SK-N-SH (cell line): Measurements from ENCODE around the gene BMAL1.

Source experiments
- CTCF ChIP-seq: fragments of 200-600 bp; sonication (generic); IDR thresholded peaks from 2 replicates; pipeline ENCODE4 v1.6.1; 2017; ENCODE audit warnings: antibody characterized with exemption, mild to moderate bottlenecking, moderate library complexity
- GATA2 ChIP-seq: sonication (generic); formaldehyde crosslinking; IDR thresholded peaks from 2 replicates; pipeline ENCODE4 v1.5.0; 2020; ENCODE audit warnings: mild to moderate bottlenecking, missing genetic modification reagents
- MAX ChIP-seq: IDR thresholded peaks from 2 replicates; pipeline ENCODE4 v1.4.0; 2012; ENCODE audit warnings: low read depth
- PBX3 ChIP-seq: IDR thresholded peaks from 2 replicates; pipeline ENCODE4; 2012
- POLR2AphosphoS5 ChIP-seq: IDR thresholded peaks from 2 replicates; pipeline ENCODE4 v1.6.1; 2012; ENCODE audit warnings: low read depth, low read length
- RAD21 ChIP-seq: IDR thresholded peaks from 2 replicates; pipeline ENCODE4 v1.6.1; 2012; ENCODE audit warnings: mild to moderate bottlenecking, low read length
- REST ChIP-seq: IDR thresholded peaks from 2 replicates; pipeline ENCODE4 v1.6.1; 2012; ENCODE audit warnings: mild to moderate bottlenecking, low read depth, low read length, moderate library complexity
- RFX5 ChIP-seq: IDR thresholded peaks from 2 replicates; pipeline ENCODE4 v1.6.1; 2012; ENCODE audit warnings: mild to moderate bottlenecking, improper control_type of control experiment, low read length
- SIN3A ChIP-seq: IDR thresholded peaks from 2 replicates; pipeline ENCODE4 v1.6.1; 2012; ENCODE audit warnings: low read depth, mild to moderate bottlenecking, low read length, moderate library complexity, borderline replicate concordance
- SMC3 ChIP-seq: IDR thresholded peaks from 2 replicates; pipeline ENCODE4 v1.6.1; 2012; ENCODE audit warnings: low read depth, low read length, improper control_type of control experiment
- TCF12 ChIP-seq: IDR thresholded peaks from 2 replicates; pipeline ENCODE4 v1.4.0; 2012
- YY1 ChIP-seq: IDR thresholded peaks from 2 replicates; pipeline ENCODE4 v1.4.0; 2012; ENCODE audit warnings: low read depth, mild to moderate bottlenecking

GRCh38 chr11:13373216-13373615 lies 95.6 kb downstream of the BMAL1 start:
- no peak for TF ChIP-seq CTCF
- TF ChIP-seq RAD21: no peak
- no peak for TF ChIP-seq SIN3A
- TF ChIP-seq POLR2AphosphoS5: no peak
- TF ChIP-seq MAX: no peak
- TF ChIP-seq GATA2 (CRISPR knock-in tag): no peak
- no peak for TF ChIP-seq SMC3
- no peak for TF ChIP-seq RFX5
- no peak for TF ChIP-seq PBX3
- TF ChIP-seq YY1: no peak
- TF ChIP-seq REST: no peak
- no peak for TF ChIP-seq TCF12
